NCI-H526 treated with DMSO at 0.1 percent for 48 hours (cell line): ENCODE measurements around the gene JCHAIN.
"Not testable (repeated sequence)": the region's sequence is repeated elsewhere in the genome, so short reads cannot be mapped to it uniquely, and the experiment has no call there.

Experiments
- DNase-seq: peaks from one replicate; lab custom pipeline; 2025; lab: John Stamatoyannopoulos, UW

Gene JCHAIN

GRCh38 chr4:70666369-70666768 lies at the start of gene JCHAIN:
Gene JCHAIN, minus strand, starts transcription at chr4:70666508. Its CDS starts 18 bp downstream, at chr4:70666490.
- DNase-seq, result no peak

- no peak for DNase-seq
These were observed 48.8 kb upstream of the JCHAIN start for GRCh38 chr4:70715097-70715496.

GRCh38 chr4:70714079-70714887 lies 48.0 kb upstream of the JCHAIN start:
- no peak for DNase-seq

DNA sequence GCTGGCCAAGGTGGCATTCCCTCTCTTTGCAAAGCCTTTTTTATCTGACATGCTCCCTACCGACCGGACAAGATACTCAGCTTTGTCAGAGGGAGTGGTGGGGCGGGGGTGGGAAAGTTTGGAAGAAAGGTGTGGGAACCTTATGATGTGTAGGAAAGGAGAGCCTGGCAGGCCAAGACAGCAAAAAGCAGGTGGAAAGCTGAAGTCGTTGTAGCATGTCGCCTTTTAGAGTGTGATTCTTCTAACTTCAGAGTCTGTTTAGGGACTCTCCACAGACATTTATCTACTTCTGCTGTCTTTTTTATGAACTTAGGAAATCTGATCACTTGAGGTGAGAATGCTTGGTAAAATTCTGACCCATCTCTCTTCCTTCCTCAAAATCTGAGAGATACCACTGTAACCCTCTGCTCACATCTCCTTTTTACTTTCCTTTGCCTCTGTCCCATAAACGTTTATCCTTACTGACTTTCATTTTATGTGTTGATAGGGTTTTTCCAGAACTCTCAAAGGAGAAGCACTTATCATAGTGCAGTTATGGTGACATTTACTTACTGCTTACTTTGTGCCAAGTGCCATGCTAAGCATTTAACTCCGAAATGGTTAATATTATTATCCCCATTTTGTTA lies 47.3 kb upstream of the JCHAIN start:
- DNase-seq, result no peak

DNA sequence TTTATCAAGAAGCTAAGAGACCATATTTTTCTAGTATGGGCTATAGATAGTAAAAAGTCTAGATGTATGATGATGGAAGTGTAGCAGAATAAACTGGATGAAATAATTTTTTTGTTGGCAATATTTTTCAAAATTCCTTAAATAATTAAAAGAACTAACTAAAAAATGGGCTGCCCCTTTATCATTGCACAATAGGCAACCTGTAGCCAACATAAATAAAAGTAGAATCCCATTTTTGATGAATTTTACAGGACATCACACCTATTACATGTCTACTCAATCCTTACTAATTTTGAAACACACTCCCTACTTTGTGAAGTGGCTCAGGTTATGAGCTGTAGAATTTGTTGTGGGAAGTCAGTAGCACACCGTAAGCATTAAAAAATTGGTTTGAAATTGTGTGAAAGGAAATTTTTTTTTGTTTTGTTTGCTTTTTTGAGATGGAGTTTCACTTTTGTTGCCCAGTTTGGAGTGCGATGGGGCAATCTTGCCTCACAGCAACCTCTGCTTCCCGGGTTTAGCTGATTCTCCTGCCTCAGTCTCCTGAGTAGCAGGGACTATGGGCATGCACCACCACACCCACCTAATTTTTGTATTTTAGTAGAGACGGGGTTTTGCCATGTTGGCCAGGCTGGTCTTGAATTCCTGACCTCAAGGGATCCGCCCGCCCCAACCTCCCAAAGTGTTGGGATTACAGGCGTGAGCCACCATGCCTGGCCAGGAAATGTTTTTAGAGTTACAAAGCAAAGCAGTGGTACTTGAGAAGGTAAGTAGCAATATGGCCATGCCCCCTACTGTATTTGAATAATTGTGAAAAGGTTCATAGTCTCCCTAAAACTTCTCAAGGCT lies 46.5 kb upstream of the JCHAIN start:
- DNase-seq, result no peak

GRCh38 chr4:70712150-70712549 lies 45.8 kb upstream of the JCHAIN start:
- no peak for DNase-seq

GRCh38 chr4:70711599-70711998 lies 45.3 kb upstream of the JCHAIN start:
- no peak for DNase-seq

DNA sequence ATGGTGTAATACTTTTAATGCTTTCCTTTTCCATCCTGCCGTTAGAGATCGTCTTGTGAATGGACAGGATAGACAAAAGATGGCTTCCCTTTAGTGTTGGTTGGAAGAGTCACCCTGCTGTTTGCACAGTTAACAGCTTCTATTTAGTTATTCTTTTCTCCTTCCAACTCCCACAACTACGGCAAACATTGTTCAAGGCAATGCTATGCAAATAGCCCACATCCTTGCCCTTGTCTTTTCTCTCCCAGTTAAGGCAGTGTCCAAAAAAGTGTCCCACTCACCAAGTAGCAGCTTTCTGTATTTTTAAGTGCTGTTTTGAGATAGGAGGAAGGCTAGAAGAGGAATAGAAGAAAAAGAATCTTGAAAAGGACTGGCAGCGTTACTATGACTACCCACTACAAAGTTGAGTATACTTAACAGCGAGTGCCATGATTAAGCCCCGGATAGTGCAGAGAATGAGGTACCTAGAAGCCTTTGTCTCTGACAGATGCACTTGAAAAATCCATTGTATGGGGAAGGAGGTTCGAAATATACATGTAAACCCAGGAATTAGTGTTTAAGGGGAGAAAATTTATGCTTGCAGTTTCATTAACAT lies 43.4 kb upstream of the JCHAIN start:
- DNase-seq, result peak; percentile 35

GRCh38 chr4:70706516-70706915 lies 40.2 kb upstream of the JCHAIN start:
- no peak for DNase-seq

DNA sequence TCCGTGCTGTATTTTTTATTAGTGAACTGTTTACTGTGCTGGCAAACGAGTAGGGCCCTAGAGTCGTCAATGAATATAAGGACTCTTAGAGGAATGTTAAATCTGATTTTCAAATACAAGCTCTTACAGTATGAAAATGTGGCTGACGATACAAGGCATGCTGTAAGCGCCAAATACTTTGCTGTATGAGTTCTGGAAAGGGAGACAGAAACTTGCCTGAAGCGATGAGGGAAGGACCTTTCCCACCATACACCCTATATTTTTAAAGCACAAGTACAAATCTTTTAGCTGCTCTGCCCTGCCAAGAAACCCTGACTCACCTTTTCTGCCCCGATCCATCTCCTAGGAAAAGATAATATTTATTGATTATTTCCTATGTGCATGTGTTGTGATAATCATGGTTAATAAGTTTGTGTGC lies 39.7 kb upstream of the JCHAIN start:
- no peak for DNase-seq

GRCh38 chr4:70705183-70706043 lies 39.1 kb upstream of the JCHAIN start:
- DNase-seq, result peak; percentile 71

GRCh38 chr4:70704931-70705182 lies 38.5 kb upstream of the JCHAIN start:
- DNase-seq, result peak; percentile 50

GRCh38 chr4:70704215-70704930 lies 38.1 kb upstream of the JCHAIN start:
- DNase-seq, result peak; percentile 75

GRCh38 chr4:70703619-70704214 lies 37.4 kb upstream of the JCHAIN start:
- peak; percentile 75 for DNase-seq

GRCh38 chr4:70702592-70702991 lies 36.3 kb upstream of the JCHAIN start:
- DNase-seq, result not testable (repeated sequence)

- no peak for DNase-seq
These were observed 35.0 kb upstream of the JCHAIN start for GRCh38 chr4:70701271-70701670.

- no peak for DNase-seq
These were observed 34.4 kb upstream of the JCHAIN start for GRCh38 chr4:70700712-70701111.

DNA sequence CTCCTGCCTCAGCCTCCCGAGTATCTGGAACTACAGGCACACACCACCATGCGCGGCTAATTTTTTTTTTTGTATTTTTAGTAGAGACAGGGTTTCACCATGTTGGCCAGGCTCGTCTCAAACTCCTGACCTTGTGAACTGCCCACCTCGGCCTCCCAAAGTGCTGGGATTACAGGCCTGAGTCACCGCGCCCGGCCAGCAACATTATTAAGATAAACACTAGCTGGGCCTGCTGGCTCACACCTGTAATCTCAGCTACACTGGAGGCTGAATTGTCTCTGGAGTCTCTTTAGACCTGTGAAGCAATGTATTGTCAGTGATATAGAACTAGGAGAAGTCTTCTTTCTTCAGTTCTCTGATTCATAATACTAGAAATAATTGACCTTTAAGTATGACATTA lies 32.1 kb upstream of the JCHAIN start:
- not testable (repeated sequence) for DNase-seq

DNA sequence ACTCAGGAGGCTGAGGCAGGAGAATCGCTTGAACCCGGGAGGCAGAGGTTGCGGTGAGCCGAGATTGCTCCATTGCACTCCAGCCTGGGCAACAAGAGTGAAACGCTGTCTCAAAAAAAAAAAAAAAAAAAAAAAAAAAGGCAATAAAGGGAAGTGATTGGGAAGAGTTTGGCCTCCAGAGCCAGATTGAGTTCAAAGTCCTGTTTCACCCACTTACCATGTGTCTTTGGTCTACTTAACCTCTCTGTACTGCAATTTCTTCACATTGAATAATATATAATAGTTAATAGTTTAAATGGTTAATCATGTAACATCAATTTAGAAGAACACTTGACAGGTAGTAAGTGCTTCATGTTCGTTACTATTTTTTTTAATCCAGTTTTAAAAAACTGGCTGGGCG lies 28.3 kb upstream of the JCHAIN start:
- DNase-seq, result not testable (repeated sequence)

- DNase-seq, result no peak
These were observed 25.4 kb upstream of the JCHAIN start for GRCh38 chr4:70691661-70692060.
